GM23338 (cell line): Measurements from ENCODE around the gene ARHGEF10L. TPM values are rescaled to one million over a fixed set of nuclear protein-coding genes. Genes with fewer than 3 reads are reported as not detected.

Source experiments
- ATAC-seq: fragments of 200-7000 bp; cut with Tn5 transposase; 3 replicates; pipeline ENCODE4 v1.9.1; 2020
- DNase-seq: peaks from one replicate; pipeline ENCODE4 v3.0.0-alpha.2; 2015; ENCODE audit warnings: low spot score
- H2AFZ ChIP-seq: fragments of 200-600 bp; sonication (generic); 2 replicates; pipeline ENCODE4 v1.8.0; 2016; ENCODE audit warnings: antibody characterized with exemption, mild to moderate bottlenecking, moderate library complexity
- H3F3A ChIP-seq: fragments of 200-600 bp; sonication (generic); replicated peaks from 2 replicates; pipeline ENCODE4 v1.8.0; 2017; ENCODE audit warnings: antibody characterized with exemption, mixed run types, low read depth
- H3K27ac ChIP-seq: fragments of 200-600 bp; sonication (generic); 2 replicates; pipeline ENCODE4 v1.6.1; 2016; ENCODE audit warnings: low read depth
- H3K27me3 ChIP-seq: fragments of 200-600 bp; sonication (generic); 2 replicates; pipeline ENCODE4 v1.8.0; 2016; ENCODE audit warnings: mild to moderate bottlenecking, mixed run types, moderate library complexity; ENCODE audit not compliant: insufficient read depth
- H3K36me3 ChIP-seq: fragments of 200-600 bp; sonication (generic); 2 replicates; pipeline ENCODE4 v1.8.0; 2016; ENCODE audit warnings: mild to moderate bottlenecking; ENCODE audit not compliant: insufficient read depth
- H3K4me1 ChIP-seq: fragments of 200-600 bp; sonication (generic); 2 replicates; pipeline ENCODE4 v1.8.0; 2016; ENCODE audit warnings: mild to moderate bottlenecking, moderate library complexity; ENCODE audit not compliant: insufficient read depth
- H3K4me2 ChIP-seq: fragments of 200-600 bp; sonication (generic); 2 replicates; pipeline ENCODE4 v1.7.1; 2017; ENCODE audit warnings: mixed run types
- H3K4me3 ChIP-seq: fragments of 200-600 bp; sonication (generic); 2 replicates; pipeline ENCODE4 v1.6.1; 2016; ENCODE audit warnings: mixed run types
- H3K79me2 ChIP-seq: fragments of 200-600 bp; sonication (generic); replicated peaks from 2 replicates; pipeline ENCODE4 v1.8.0; 2017; ENCODE audit warnings: mild to moderate bottlenecking; ENCODE audit not compliant: insufficient read depth
- H3K9me2 ChIP-seq: fragments of 200-600 bp; sonication (generic); 2 replicates; pipeline ENCODE4 v1.8.0; 2017; ENCODE audit not compliant: insufficient read depth
- H4K20me1 ChIP-seq: fragments of 200-600 bp; sonication (generic); replicated peaks from 2 replicates; pipeline ENCODE4 v1.8.0; 2017; ENCODE audit warnings: mild to moderate bottlenecking; ENCODE audit not compliant: insufficient read depth
- H3K27ac Mint-ChIP-seq: 2 replicates; pipeline ENCODE4 v1.8.0; 2020; ENCODE audit warnings: inconsistent platforms, mild to moderate bottlenecking, moderate library complexity, mixed read lengths
- H3K27me3 Mint-ChIP-seq: 3 replicates; pipeline ENCODE4 v1.8.0; 2022; ENCODE audit warnings: low read depth, mild to moderate bottlenecking, moderate library complexity, mixed read lengths, inconsistent platforms; ENCODE audit not compliant: insufficient read depth, poor library complexity
- H3K36me3 Mint-ChIP-seq: 3 replicates; pipeline ENCODE4 v1.8.0; 2021; ENCODE audit warnings: low read depth, mild to moderate bottlenecking, inconsistent platforms, moderate library complexity, mixed read lengths
- H3K4me1 Mint-ChIP-seq: 3 replicates; pipeline ENCODE4 v1.8.0; 2020; ENCODE audit warnings: mild to moderate bottlenecking, inconsistent platforms, mixed read lengths
- H3K4me3 Mint-ChIP-seq: 3 replicates; pipeline ENCODE4 v1.8.0; 2021; ENCODE audit warnings: moderate library complexity, mild to moderate bottlenecking, inconsistent platforms, mixed read lengths
- H3K9me3 Mint-ChIP-seq: 3 replicates; pipeline ENCODE4 v1.8.0; 2020; ENCODE audit warnings: moderate library complexity, mild to moderate bottlenecking, inconsistent platforms, mixed read lengths
- CREB1 ChIP-seq: fragments of 250-450 bp; sonication (Bioruptor Pico); IDR thresholded peaks from 2 replicates; pipeline ENCODE4 v1.5.0; 2020; ENCODE audit warnings: low read depth, mild to moderate bottlenecking, moderate library complexity
- CTCF ChIP-seq, 2 experiments: fragments of 200-600 bp in 1 of 2; sonication (generic) in 1 of 2; conservative IDR thresholded peaks; 2 replicates each; pipeline versions ENCODE4 v1.5.1 to v1.6.1; 2016 to 2017; ENCODE audit warnings: antibody characterized with exemption in 2 of 2, low read depth in 2 of 2, mild to moderate bottlenecking in 2 of 2, moderate library complexity in 1 of 2
- ETS1 ChIP-seq: IDR thresholded peaks from 2 replicates; pipeline ENCODE4 v1.6.1; 2016; ENCODE audit warnings: antibody characterized with exemption
- EZH2 ChIP-seq: fragments of 200-600 bp; sonication (generic); IDR thresholded peaks from one replicate; pipeline ENCODE4 v1.8.0; 2017; ENCODE audit warnings: antibody characterized with exemption, mild to moderate bottlenecking, low read depth; ENCODE audit not compliant: unreplicated experiment
- EZH2phosphoT487 ChIP-seq: fragments of 200-600 bp; sonication (generic); IDR thresholded peaks from one replicate; pipeline ENCODE4 v1.8.1; 2018; ENCODE audit warnings: antibody characterized with exemption; ENCODE audit not compliant: unreplicated experiment
- JUNB ChIP-seq: IDR thresholded peaks from one replicate; pipeline ENCODE4 v1.6.1; 2016; ENCODE audit warnings: antibody characterized with exemption; ENCODE audit not compliant: unreplicated experiment
- NANOG ChIP-seq: IDR thresholded peaks from 2 replicates; pipeline ENCODE4 v1.6.1; 2016; ENCODE audit warnings: antibody characterized with exemption, borderline replicate concordance
- POLR2AphosphoS5 ChIP-seq: IDR thresholded peaks from 2 replicates; pipeline ENCODE4 v1.6.1; 2016; ENCODE audit warnings: antibody characterized with exemption, low read depth
- REST ChIP-seq: IDR thresholded peaks from one replicate; pipeline ENCODE4 v1.6.1; 2018; ENCODE audit warnings: antibody characterized with exemption; ENCODE audit not compliant: unreplicated experiment
- STAT1 ChIP-seq: IDR thresholded peaks from one replicate; pipeline ENCODE4 v1.6.1; 2016; ENCODE audit warnings: antibody characterized with exemption; ENCODE audit not compliant: unreplicated experiment
- ZNF114 ChIP-seq: fragments of 250-450 bp; sonication (Bioruptor Pico); IDR thresholded peaks from 2 replicates; pipeline ENCODE4 v1.5.0; 2020; ENCODE audit warnings: mild to moderate bottlenecking, moderate library complexity
- ZNF331 ChIP-seq: fragments of 250-450 bp; sonication (Bioruptor Pico); IDR thresholded peaks from 2 replicates; pipeline ENCODE4 v1.5.0; 2020; ENCODE audit warnings: low read depth, mild to moderate bottlenecking, moderate library complexity
- ZNF462 ChIP-seq: fragments of 250-450 bp; sonication (Bioruptor Pico); IDR thresholded peaks from 2 replicates; pipeline ENCODE4 v1.5.0; 2020; ENCODE audit warnings: mild to moderate bottlenecking, moderate library complexity
- polyA plus RNA-seq: library from polyadenylated mRNA; unstranded; fragments of >200 nt; fragmentation: Nextera tagmentation; extraction: Ambion mirVana; gene quantifications from 2 replicates; pipeline ENCODE4 v1.2.1, GENCODE V29; 2016
- total RNA-seq: library from RNA; depleted of rRNA; stranded (reverse); fragments of >200 nt; shearing (Covaris generic); gene quantifications from 2 replicates; pipeline ENCODE4 v1.2.3, GENCODE V29; 2014

Gene ARHGEF10L
- total and polyA plus RNA-seq, 2 experiments from 2014 or later, result 12.1 to 46.8 TPM

GRCh38 chr1:17579951-17580939 is 40.7 kb downstream of the ARHGEF10L start:
- Histone ChIP-seq H3K9me2 (no peaks in the 10 kb centered on the region), H2AFZ (no peak overlapping the region), H3K27me3 (no peaks in the 10 kb centered on the region), H3K4me1 (peaks cover 50% of the 10 kb centered on the region), H3K79me2 (peaks cover 54% of the 10 kb centered on the region), H3K4me3 (no peak overlapping the region), H3K27ac (peak overlapping the region; percentile 84), H3K4me2 (no peak overlapping the region), H4K20me1 (peaks cover 10% of the 10 kb centered on the region; the same call in 1 of the 2 replicates), H3F3A (no peaks in the 10 kb centered on the region), H3K36me3 (0 out of 2 replicates have a peak, but pooled peaks cover 6% of the 10 kb centered on the region)
- no peaks in the 10 kb centered on the region for H3K9me3 Mint-ChIP-seq
- H3K36me3 Mint-ChIP-seq, result peaks cover 5% of the 10 kb centered on the region; the same call in 2 of the 3 replicates
- H3K4me3 Mint-ChIP-seq, result no peak overlapping the region
- ATAC-seq, result no peak
- no peak for DNase-seq
- peak overlapping the region; percentile 80 for H3K27ac Mint-ChIP-seq
- TF ChIP-seq POLR2AphosphoS5, result no peak
- no peak for TF ChIP-seq ZNF331 (CRISPR knock-in tag)
- TF ChIP-seq ZNF114 (CRISPR knock-in tag), result no peak
- TF ChIP-seq ZNF462 (CRISPR knock-in tag), result no peak
- no peak for TF ChIP-seq EZH2
- TF ChIP-seq EZH2phosphoT487, result no peak
- no peak for TF ChIP-seq ETS1
- no peak for TF ChIP-seq REST
- TF ChIP-seq JUNB, result no peak
- TF ChIP-seq STAT1, result no peak
- TF ChIP-seq CREB1 (CRISPR knock-in tag), result no peak
- no peak for TF ChIP-seq CTCF (conservative IDR thresholded peaks at IDR 0.05; ENCODE audit: low read depth in 2 of 2)
- no peak for TF ChIP-seq NANOG
- H3K4me1 Mint-ChIP-seq, result peaks cover 62% of the 10 kb centered on the region
- H3K27me3 Mint-ChIP-seq, result peaks cover 16% of the 10 kb centered on the region
